ENCODE results near the gene FAM117B. TPM values are rescaled to one million over a fixed set of nuclear protein-coding genes. Genes with fewer than 3 reads are reported as not detected.

FAM117B gene
- total and polyA plus RNA-seq, 2 of the 8 experiments (the other 6 are each of a cell fraction or from before 2014, with no cell fraction given): 3.9 to 22.6 TPM

GRCh38 chr2:202693503-202693902 lies 58.7 kb downstream of the FAM117B start:
- Histone ChIP-seq H3K36me3 (ENCODE audit: control insufficient read depth in 2 of 4, insufficient read depth in 4 of 4, low read length in 3 of 4) (peaks cover 0 to 16% (median 4%) of the 10 kb centered on the region in 4 experiments; a peak in 2 of 8 replicates), H4K20me1 (replicated peaks in 1 of 2; ENCODE audit: control insufficient read depth in 1 of 2, insufficient read depth in 2 of 2, low read length in 2 of 2) (peaks cover 0 to 2% of the 10 kb centered on the region in 2 experiments), H3K9ac (replicated peaks in 1 of 4; ENCODE audit: extremely low read depth in 1 of 4, low read depth in 3 of 4, low read length in 3 of 4) (no peak overlapping the region), H3K23me2 (ENCODE audit: low read depth, low read length) (no peaks in the 10 kb centered on the region; the same call in 1 of the 2 replicates), H2BK5ac (ENCODE audit: low read depth, low read length) (no peak overlapping the region), H3K4ac (replicated peaks; ENCODE audit: insufficient read length, low read depth, low read length) (no peak overlapping the region), H2AFZ (ENCODE audit: low read length) (no peak overlapping the region), H3K4me1 (replicated peaks in 1 of 4; ENCODE audit: control insufficient read depth in 3 of 4, insufficient read depth in 4 of 4, low read length in 3 of 4) (no peaks in the 10 kb centered on the region), H3K56ac (replicated peaks; ENCODE audit: insufficient read length, low read depth, low read length) (no peak overlapping the region), H3K23ac (ENCODE audit: insufficient read length) (no peak overlapping the region), H3K4me3 (ENCODE audit: extremely low read depth in 1 of 4, insufficient read depth in 2 of 4, low read depth in 3 of 4, low read length in 4 of 4) (no peak overlapping the region), H3K9me3 (ENCODE audit: insufficient read depth in 2 of 2, low read depth in 1 of 2, low read length in 1 of 2) (no peaks in the 10 kb centered on the region), H3K79me2 (ENCODE audit: control insufficient read depth in 1 of 2, insufficient read depth in 2 of 2, low read length in 2 of 2) (peaks cover 0 to 39% of the 10 kb centered on the region in 2 experiments; a peak in 2 of 4 replicates), H2BK120ac (replicated peaks; ENCODE audit: low read depth, low read length) (no peak overlapping the region), H4K91ac (replicated peaks; ENCODE audit: insufficient read length, low read length) (no peak overlapping the region), H2BK15ac (ENCODE audit: low read length) (no peak overlapping the region), H2BK20ac (ENCODE audit: low read length) (no peak overlapping the region), H3K14ac (ENCODE audit: insufficient read length) (no peak overlapping the region), H2BK12ac (ENCODE audit: low read depth, low read length) (no peak overlapping the region), H3K27me3 (replicated peaks in 1 of 4; ENCODE audit: control insufficient read depth in 3 of 4, extremely low read depth in 1 of 4, insufficient read depth in 3 of 4, low read length in 3 of 4) (no peaks in the 10 kb centered on the region), H4K8ac (ENCODE audit: extremely low read depth, insufficient read depth, low read length) (no peak overlapping the region), H3K4me2 (ENCODE audit: insufficient read depth in 1 of 2, low read depth in 2 of 2, low read length in 2 of 2) (no peak overlapping the region), H3K18ac (ENCODE audit: extremely low read depth, low read length) (no peak overlapping the region), H3K27ac (ENCODE audit: low read depth, low read length) (no peak overlapping the region), H3K79me1 (ENCODE audit: low read depth, low read length) (no peaks in the 10 kb centered on the region), H4K5ac (ENCODE audit: insufficient read length, low read depth, low read length) (no peak overlapping the region), H2AK5ac (ENCODE audit: low read depth, low read length) (no peak overlapping the region)
- POLR2A ChIA-PET (ENCODE audit: partially characterized antibody): no interaction called here
- TF ChIP-seq CHD1 (IDR thresholded peaks at IDR 0.05; ENCODE audit: low read depth, low read length): no peak
- TF ChIP-seq RXRA (IDR thresholded peaks at IDR 0.05; ENCODE audit: insufficient read depth, low read depth, low read length): no peak
- no peak for TF ChIP-seq TAF1 (IDR thresholded peaks at IDR 0.05; ENCODE audit: low read depth, low read length)
- TF ChIP-seq MAX (IDR thresholded peaks at IDR 0.05): no peak
- no peak for TF ChIP-seq USF2 (IDR thresholded peaks at IDR 0.05; ENCODE audit: low read length)
- TF ChIP-seq SP2 (IDR thresholded peaks at IDR 0.05; ENCODE audit: low read length): no peak
- TF ChIP-seq ATF2 (IDR thresholded peaks at IDR 0.05; ENCODE audit: low read length): no peak
- TF ChIP-seq KDM1A (IDR thresholded peaks at IDR 0.05; ENCODE audit: borderline replicate concordance, low read length): no peak
- no peak for TF ChIP-seq E2F6 (IDR thresholded peaks at IDR 0.05)
- TF ChIP-seq POLR2AphosphoS5 (IDR thresholded peaks at IDR 0.05; ENCODE audit: low read depth, low read length): no peak
- no peak for TF ChIP-seq SP4 (IDR thresholded peaks at IDR 0.05; ENCODE audit: low read length)
- no peak for TF ChIP-seq YY1 (IDR thresholded peaks at IDR 0.05; ENCODE audit: low read depth, low read length)
- DNase-seq (ENCODE audit: low read depth in 1 of 2, low spot score in 2 of 2) (no peak), FAIRE-seq (no peak)
- CTCF ChIA-PET (ENCODE audit: partially characterized antibody): no interaction called here
- 93% methylated on average over 4 of the region's 4 CpGs; no CpG with 5 or more reads in 1 of the 2 experiments for WGBS, 2 experiments (ENCODE audit: extremely low coverage in 1 of 2, insufficient coverage in 1 of 2, insufficient read length in 1 of 2, insufficient replicate concordance in 2 of 2, low coverage in 1 of 2, low lambda C conversion rate in 2 of 2, missing lambda C conversion rate in 1 of 2)

All from H1 (cell line).